ENCODE data around the gene RHOT2. TPM values are rescaled to one million over a fixed set of nuclear protein-coding genes. Genes with fewer than 3 reads are reported as not detected.

The RHOT2 gene
- total and polyA plus RNA-seq, 9 of the 15 experiments (the other 6 are each of a cell fraction or from before 2014, with no cell fraction given) = 5.0 to 373 (median 112) TPM

GRCh38 chr16:679814-680624, 12.1 kb downstream of the RHOT2 start, which contains the start of gene STUB1 (continued):
- TF ChIP-seq, protein P1, sequence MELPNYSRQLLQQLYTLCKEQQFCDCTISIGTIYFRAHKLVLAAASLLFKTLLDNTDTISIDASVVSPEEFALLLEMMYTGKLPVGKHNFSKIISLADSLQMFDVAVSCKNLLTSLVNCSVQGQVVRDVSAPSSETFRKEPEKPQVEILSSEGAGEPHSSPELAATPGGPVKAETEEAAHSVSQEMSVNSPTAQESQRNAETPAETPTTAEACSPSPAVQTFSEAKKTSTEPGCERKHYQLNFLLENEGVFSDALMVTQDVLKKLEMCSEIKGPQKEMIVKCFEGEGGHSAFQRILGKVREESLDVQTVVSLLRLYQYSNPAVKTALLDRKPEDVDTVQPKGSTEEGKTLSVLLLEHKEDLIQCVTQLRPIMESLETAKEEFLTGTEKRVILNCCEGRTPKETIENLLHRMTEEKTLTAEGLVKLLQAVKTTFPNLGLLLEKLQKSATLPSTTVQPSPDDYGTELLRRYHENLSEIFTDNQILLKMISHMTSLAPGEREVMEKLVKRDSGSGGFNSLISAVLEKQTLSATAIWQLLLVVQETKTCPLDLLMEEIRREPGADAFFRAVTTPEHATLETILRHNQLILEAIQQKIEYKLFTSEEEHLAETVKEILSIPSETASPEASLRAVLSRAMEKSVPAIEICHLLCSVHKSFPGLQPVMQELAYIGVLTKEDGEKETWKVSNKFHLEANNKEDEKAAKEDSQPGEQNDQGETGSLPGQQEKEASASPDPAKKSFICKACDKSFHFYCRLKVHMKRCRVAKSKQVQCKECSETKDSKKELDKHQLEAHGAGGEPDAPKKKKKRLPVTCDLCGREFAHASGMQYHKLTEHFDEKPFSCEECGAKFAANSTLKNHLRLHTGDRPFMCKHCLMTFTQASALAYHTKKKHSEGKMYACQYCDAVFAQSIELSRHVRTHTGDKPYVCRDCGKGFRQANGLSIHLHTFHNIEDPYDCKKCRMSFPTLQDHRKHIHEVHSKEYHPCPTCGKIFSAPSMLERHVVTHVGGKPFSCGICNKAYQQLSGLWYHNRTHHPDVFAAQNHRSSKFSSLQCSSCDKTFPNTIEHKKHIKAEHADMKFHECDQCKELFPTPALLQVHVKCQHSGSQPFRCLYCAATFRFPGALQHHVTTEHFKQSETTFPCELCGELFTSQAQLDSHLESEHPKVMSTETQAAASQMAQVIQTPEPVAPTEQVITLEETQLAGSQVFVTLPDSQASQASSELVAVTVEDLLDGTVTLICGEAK (IDR thresholded peaks at IDR 0.05) = peak; percentile 83
- TF ChIP-seq, protein P1 (CRISPR knock-in tag; IDR thresholded peaks at IDR 0.05) = no peak
- TF ChIP-seq, protein P2, sequence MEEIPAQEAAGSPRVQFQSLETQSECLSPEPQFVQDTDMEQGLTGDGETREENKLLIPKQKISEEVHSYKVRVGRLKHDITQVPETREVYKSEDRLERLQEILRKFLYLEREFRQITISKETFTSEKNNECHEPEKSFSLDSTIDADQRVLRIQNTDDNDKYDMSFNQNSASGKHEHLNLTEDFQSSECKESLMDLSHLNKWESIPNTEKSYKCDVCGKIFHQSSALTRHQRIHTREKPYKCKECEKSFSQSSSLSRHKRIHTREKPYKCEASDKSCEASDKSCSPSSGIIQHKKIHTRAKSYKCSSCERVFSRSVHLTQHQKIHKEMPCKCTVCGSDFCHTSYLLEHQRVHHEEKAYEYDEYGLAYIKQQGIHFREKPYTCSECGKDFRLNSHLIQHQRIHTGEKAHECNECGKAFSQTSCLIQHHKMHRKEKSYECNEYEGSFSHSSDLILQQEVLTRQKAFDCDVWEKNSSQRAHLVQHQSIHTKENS (CRISPR knock-in tag; IDR thresholded peaks at IDR 0.05) = no peak
- TF ChIP-seq ILF3 (IDR thresholded peaks at IDR 0.05; ENCODE audit: borderline replicate concordance) (no peak), USF2 (CRISPR knock-in tag; IDR thresholded peaks at IDR 0.05) (no peak), SAFB (IDR thresholded peaks at IDR 0.05; ENCODE audit: borderline replicate concordance, low read depth, low read length) (peak; percentile 94), HMG20B (CRISPR knock-in tag; IDR thresholded peaks at IDR 0.05) (no peak), NUFIP1 (IDR thresholded peaks at IDR 0.05; ENCODE audit: partially characterized antibody) (no peak), MEIS2 (IDR thresholded peaks at IDR 0.05; ENCODE audit: partially characterized antibody) (peak; percentile 49)
- TF ChIP-seq, protein P3, sequence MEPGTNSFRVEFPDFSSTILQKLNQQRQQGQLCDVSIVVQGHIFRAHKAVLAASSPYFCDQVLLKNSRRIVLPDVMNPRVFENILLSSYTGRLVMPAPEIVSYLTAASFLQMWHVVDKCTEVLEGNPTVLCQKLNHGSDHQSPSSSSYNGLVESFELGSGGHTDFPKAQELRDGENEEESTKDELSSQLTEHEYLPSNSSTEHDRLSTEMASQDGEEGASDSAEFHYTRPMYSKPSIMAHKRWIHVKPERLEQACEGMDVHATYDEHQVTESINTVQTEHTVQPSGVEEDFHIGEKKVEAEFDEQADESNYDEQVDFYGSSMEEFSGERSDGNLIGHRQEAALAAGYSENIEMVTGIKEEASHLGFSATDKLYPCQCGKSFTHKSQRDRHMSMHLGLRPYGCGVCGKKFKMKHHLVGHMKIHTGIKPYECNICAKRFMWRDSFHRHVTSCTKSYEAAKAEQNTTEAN (CRISPR knock-in tag; IDR thresholded peaks at IDR 0.05) = no peak

Data from K562 (cell line).